Measurements from ENCODE around the gene CTNNA2.

Gene CTNNA2

DNA sequence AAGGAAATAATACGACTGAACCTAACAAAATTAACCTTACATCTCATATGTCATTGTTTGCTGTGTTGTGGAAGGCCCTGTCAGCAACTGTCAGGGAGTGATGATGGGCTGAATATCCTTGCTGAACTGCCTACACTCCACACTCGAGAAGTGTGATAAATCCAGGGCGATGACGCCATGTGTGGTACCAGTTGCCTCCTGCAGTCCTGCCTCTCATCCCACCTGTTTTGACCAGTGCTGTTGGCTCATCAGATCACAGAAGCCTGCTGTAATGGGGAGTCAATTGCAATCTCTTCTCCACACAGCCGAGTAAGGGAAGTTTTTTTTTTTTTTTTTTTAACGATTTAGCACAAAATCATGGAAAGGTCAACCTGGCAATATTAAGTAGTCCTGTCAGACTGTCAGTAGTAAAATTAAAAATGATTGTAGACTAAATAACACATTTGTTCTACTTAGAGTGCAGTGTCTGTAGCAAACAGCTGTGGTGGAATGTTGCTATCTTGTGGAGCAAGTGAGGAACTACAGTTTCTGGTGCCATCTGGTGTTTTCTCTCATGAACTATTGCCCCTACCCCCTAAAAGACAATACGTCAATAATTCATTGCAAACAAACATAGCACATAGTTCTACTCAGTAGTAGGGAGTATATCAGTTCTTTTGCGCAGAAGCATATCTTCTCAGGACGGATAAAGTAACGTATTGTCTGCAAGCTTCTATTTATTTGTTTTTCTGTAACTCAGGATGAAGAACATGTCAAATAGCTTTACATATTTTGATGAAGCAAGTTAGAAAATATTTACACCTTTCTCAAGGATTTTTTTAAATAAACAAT lies 347.6 kb downstream of the CTNNA2 start:
- no peak for DNase-seq

DNA sequence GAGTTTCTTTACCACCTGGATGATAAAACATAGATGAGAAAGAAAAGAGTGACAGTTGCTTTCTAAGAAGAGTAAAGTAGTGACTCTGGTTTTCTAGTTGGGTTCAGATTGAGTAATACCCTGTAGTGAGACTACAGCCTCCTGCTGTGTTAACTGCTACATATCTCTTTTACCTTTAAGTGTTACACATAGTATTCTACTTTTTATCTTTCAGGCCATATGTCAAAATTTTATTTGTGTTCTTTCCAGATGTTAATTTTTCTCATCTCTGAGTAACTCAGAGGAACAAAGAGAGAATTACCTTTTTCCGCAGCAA lies 348.2 kb downstream of the CTNNA2 start:
- DNase-seq, result no peak

DNA sequence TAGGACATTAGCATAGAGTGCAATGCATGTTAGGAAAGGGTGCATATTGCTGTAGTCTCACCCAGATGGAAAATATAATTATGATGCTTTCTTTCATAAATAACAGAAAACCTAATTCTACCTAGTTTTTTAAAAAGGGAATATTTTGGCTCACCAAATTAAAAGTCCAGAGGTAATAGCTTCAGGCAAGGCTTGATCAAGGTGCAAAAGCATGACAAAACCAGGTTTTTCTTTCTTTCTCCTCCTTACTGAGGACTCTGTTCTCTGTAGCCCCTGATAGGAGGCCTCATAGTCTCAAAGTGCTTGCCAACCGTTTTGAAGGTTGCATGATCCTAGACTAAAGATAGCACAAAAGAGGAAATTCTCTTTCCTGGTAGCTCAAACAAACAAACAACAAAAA lies 349.9 kb downstream of the CTNNA2 start:
- DNase-seq, result no peak

DNA sequence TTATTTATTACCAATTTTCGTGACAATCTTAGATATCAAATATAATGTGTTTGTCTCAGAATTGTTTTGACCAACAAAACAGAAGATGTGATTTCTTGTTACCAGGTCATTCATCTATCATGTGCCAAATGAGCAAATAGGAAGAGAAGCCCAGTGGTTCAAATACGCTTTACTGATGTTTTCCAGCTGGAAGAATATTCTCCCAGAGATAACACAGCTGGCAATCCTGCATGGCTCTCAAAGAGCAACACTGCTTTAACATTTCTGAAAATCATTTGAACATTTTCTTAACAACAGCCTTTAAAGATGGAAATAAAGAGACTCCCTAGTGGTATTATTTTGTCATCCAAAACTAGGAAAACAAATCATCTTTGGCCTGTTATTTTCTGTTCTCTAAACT lies 359.8 kb downstream of the CTNNA2 start:
- DNase-seq, result no peak

GRCh38 chr2:79874015-79874414 lies 361.2 kb downstream of the CTNNA2 start:
- no peak for DNase-seq

DNA sequence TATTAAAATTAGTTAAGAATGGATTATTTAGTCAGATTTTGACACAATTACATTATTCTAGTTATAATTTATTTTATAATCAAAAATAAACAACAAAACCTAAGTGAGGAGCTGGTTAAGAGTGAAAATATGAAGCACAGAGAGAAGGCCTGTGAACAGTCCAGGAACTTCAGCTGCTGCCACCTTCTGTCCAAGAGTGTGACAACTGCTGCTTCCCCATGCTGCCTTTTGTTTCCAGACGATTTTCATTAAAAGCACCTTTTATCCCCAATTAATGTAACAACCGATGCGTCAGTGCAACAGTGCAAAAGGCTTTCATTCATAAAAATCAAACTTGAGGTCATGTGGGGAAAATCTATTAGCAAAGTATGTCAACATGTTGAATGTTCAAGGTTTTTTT lies 363.6 kb downstream of the CTNNA2 start:
- no peak for DNase-seq

- DNase-seq, result no peak
Observed at GRCh38 chr2:79882548-79882947, 369.7 kb downstream of the CTNNA2 start.

DNA sequence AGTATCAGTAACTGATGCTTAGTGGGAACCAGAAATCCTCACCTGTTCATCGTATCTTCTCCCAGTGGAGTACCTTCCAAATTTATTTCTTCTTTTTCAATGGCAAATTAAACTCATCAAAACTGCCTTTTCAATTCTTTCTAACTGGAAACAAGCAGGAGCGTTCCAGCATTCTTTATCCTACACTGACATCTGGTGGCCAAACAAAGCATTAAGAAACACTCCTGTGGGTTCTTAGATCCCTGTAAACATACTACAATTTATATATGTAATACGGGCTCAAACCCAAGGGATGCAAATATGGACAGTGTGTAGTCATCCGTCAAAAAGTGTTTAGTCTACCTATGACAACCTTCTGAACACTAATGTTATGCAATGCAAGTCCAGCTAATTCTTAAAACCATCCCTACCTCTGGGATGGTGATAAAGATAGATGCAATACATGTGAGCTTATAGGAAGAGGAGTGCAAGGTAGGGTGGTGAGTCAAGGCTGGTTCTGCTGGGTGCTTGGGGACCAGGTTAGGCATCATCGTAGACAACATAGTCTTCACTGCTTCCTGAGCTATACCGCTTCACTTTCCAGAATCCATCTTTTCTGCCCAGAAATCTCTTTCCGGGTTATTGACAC lies 375.0 kb downstream of the CTNNA2 start:
- DNase-seq, result no peak

GRCh38 chr2:79892123-79892522 lies 379.3 kb downstream of the CTNNA2 start:
- DNase-seq, result no peak

- no peak for DNase-seq
Observed at GRCh38 chr2:79899196-79899595, 386.3 kb downstream of the CTNNA2 start.

GRCh38 chr2:79901161-79901560 lies 388.3 kb downstream of the CTNNA2 start:
- DNase-seq, result no peak

GRCh38 chr2:79903222-79904000 lies 390.6 kb downstream of the CTNNA2 start:
- no peak for DNase-seq

- DNase-seq, result no peak
Observed at GRCh38 chr2:79906139-79906890, 393.5 kb downstream of the CTNNA2 start.

GRCh38 chr2:79909521-79909920 lies 396.7 kb downstream of the CTNNA2 start:
- DNase-seq, result no peak

DNA sequence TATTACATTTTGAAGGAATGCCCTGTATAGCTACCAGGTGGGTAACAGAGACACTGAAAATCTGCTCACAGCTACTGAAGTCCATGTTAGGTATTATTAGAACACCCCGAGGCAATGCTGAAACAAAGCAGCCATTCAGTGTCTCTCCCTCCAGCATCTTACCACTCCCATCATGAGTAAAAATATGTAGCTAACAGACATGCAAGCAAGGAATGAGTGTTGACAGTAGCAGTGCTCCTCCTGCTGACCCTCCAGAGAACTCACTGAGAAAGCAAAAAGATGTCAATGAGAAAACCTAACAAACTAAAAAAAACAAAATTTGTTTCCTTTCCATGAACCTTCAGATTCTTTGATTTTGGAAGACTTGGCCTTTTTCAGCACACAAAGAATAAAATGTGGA lies 397.8 kb downstream of the CTNNA2 start:
- DNase-seq, result no peak

GRCh38 chr2:79915455-79915854 lies 402.6 kb downstream of the CTNNA2 start:
- DNase-seq, result no peak

GRCh38 chr2:79916285-79916684 lies 403.4 kb downstream of the CTNNA2 start:
- DNase-seq, result no peak

DNA sequence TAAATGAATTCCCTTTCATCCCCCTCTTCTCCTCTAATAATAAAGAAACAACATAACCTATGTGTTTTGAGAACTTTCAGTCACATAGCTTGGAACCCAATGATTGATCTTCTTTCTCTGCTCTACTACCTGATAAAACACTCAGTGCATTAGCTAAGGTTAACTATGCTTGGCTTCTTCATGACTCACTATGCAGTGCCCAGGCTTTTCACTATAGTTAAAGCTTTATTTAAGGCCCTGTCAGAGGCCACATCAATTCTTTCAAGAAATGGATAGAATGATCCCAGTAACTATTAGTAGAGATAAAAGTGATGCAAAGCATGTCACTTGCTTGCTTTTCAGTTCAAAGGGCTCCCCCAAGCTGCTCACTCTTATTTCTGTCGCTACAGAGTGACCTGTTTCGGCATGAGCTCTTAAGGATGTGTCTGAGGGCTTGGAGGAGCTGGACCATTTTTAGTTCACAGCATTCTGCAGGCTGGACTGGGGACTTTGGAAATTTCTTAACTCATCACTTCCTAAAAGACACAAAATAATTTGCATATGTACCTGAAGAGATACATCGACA lies 407.7 kb downstream of the CTNNA2 start:
- no peak for DNase-seq

DNA sequence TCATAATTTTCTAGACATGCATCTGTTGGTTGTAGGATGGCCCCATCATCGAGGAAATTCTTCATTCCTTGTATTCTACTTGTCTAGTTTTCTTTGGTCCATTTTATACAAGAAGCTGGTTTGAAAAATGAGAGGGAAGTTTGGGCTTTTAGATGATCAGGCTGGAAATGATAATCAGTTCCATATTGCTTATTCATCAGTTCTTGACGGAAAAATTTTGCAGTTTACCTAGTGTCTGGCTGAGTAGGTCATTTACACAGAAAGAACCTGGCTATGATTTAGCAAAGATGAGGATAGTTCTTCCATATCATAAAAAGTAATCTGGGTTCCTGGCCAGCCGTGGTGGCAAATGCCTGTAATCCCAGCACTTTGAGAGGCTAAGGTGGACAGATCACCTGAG lies 416.8 kb downstream of the CTNNA2 start:
- DNase-seq, result no peak

GRCh38 chr2:79935046-79935732 lies 422.3 kb downstream of the CTNNA2 start:
- no peak for DNase-seq

- DNase-seq, result no peak
Observed at GRCh38 chr2:79935771-79936657, 423.2 kb downstream of the CTNNA2 start.

Measured in NCI-H187 treated with DMSO at 0.1 percent for 48 hours (cell line).